Activated CD8-positive, alpha-beta memory T cell treated with anti-CD3 and anti-CD28 coated beads, Interleukin-2, amount 10 ng/mL, durations not matched to agents 7 days and 5 days (primary cell): ENCODE data around the gene TSHZ1. TPM values are rescaled to one million over a fixed set of nuclear protein-coding genes. Genes with fewer than 3 reads are reported as not detected.

Experiments used
- ATAC-seq: fragments of 150-1000 bp; cut with Tn5 transposase; one replicate; pipeline ENCODE4 v1.10.0; 2021; ENCODE audit warnings: moderate library complexity
- CTCF ChIA-PET: fragments of 350-600 bp; sonication (Branson Sonifier 250); formaldehyde crosslinking; loops from one replicate; lab custom pipeline; 2021; ENCODE audit warnings: antibody characterized with exemption; lab: Charles Lee
- DNase-seq: peaks from one replicate; pipeline ENCODE4 v3.0.0-alpha.2; 2020
- H3K27ac Mint-ChIP-seq: one replicate; pipeline ENCODE4 v1.8.0; 2021; ENCODE audit warnings: mild to moderate bottlenecking, mixed read lengths
- H3K27me3 Mint-ChIP-seq: one replicate; pipeline ENCODE4 v1.8.0; 2021; ENCODE audit warnings: mixed read lengths
- H3K36me3 Mint-ChIP-seq: one replicate; pipeline ENCODE4 v1.8.0; 2021; ENCODE audit warnings: mild to moderate bottlenecking, mixed read lengths
- H3K4me1 Mint-ChIP-seq: one replicate; pipeline ENCODE4 v1.8.0; 2021; ENCODE audit warnings: mixed read lengths
- H3K4me3 Mint-ChIP-seq: one replicate; pipeline ENCODE4 v1.8.0; 2021; ENCODE audit warnings: mild to moderate bottlenecking, moderate library complexity, mixed read lengths
- H3K9me3 Mint-ChIP-seq: one replicate; pipeline ENCODE4 v1.8.0; 2022; ENCODE audit warnings: low read depth, mixed read lengths
- total RNA-seq, 2 experiments: library from RNA; stranded (reverse); gene quantifications; one replicate each; pipeline ENCODE4 v1.2.3, GENCODE V29; 2021

Gene TSHZ1
- total RNA-seq, 2 experiments from 2014 or later = 13.8 to 20.4 TPM

GRCh38 chr18:75223687-75224347 lies 13.2 kb downstream of the TSHZ1 start:
- Mint-ChIP-seq H3K36me3 (peaks cover 2% of the 10 kb centered on the region), H3K27ac (no peak overlapping the region), H3K4me1 (peaks cover 26% of the 10 kb centered on the region), H3K4me3 (no peak overlapping the region), H3K9me3 (no peaks in the 10 kb centered on the region), H3K27me3 (no peaks in the 10 kb centered on the region)
- DNase-seq (no peak), ATAC-seq (no peak)
- CTCF ChIA-PET = no interaction called here

- Mint-ChIP-seq H3K27ac (no peak overlapping the region), H3K9me3 (no peaks in the 10 kb centered on the region), H3K4me1 (peaks cover 25% of the 10 kb centered on the region), H3K36me3 (peaks cover 5% of the 10 kb centered on the region), H3K27me3 (no peaks in the 10 kb centered on the region), H3K4me3 (no peak overlapping the region)
- ATAC-seq (no peak), DNase-seq (no peak)
- CTCF ChIA-PET = no interaction called here
Measured at GRCh38 chr18:75226286-75226955, 15.8 kb downstream of the TSHZ1 start.

GRCh38 chr18:75226956-75227316 lies 16.3 kb downstream of the TSHZ1 start:
- Mint-ChIP-seq H3K4me1 (peaks cover 23% of the 10 kb centered on the region), H3K36me3 (peaks cover 5% of the 10 kb centered on the region), H3K27ac (no peak overlapping the region), H3K4me3 (no peak overlapping the region), H3K27me3 (no peaks in the 10 kb centered on the region), H3K9me3 (no peaks in the 10 kb centered on the region)
- CTCF ChIA-PET = no interaction called here
- DNase-seq (no peak), ATAC-seq (no peak)

GRCh38 chr18:75227535-75228296 lies 17.1 kb downstream of the TSHZ1 start:
- Mint-ChIP-seq H3K36me3 (peaks cover 5% of the 10 kb centered on the region), H3K9me3 (no peaks in the 10 kb centered on the region), H3K27me3 (no peaks in the 10 kb centered on the region), H3K4me3 (no peak overlapping the region), H3K27ac (no peak overlapping the region), H3K4me1 (peaks cover 18% of the 10 kb centered on the region)
- DNase-seq = no peak
- no peak for ATAC-seq
- CTCF ChIA-PET = interaction anchor here (0.8 to 1.4 kb wide), 2 partner anchors 11 kb away, joined by 3 read pairs; no protein-coding TSS in a partner anchor

- Mint-ChIP-seq H3K4me3 (no peak overlapping the region), H3K27ac (no peak overlapping the region), H3K4me1 (peaks cover 15% of the 10 kb centered on the region), H3K9me3 (no peaks in the 10 kb centered on the region), H3K36me3 (peaks cover 5% of the 10 kb centered on the region), H3K27me3 (no peaks in the 10 kb centered on the region)
- DNase-seq (no peak), ATAC-seq (no peak)
- CTCF ChIA-PET = interaction anchor here (1.2 to 1.4 kb wide), 2 partner anchors 10 to 15 kb away, joined by 3 to 4 read pairs; no protein-coding TSS in a partner anchor
Measured at GRCh38 chr18:75228967-75229366, 18.4 kb downstream of the TSHZ1 start.

GRCh38 chr18:75229437-75229836 lies 18.8 kb downstream of the TSHZ1 start:
- no peaks in the 10 kb centered on the region for H3K27me3 Mint-ChIP-seq
- ATAC-seq (no peak), DNase-seq (no peak)
- H3K27ac Mint-ChIP-seq = no peak overlapping the region
- peaks cover 5% of the 10 kb centered on the region for H3K36me3 Mint-ChIP-seq
- H3K9me3 Mint-ChIP-seq = no peaks in the 10 kb centered on the region
- peaks cover 15% of the 10 kb centered on the region for H3K4me1 Mint-ChIP-seq
- no peak overlapping the region for H3K4me3 Mint-ChIP-seq
- CTCF ChIA-PET = interaction anchor here (1.2 kb wide), 1 partner anchor 14 kb away, joined by 4 read pairs; no protein-coding TSS in a partner anchor

- CTCF ChIA-PET = no interaction called here
- Mint-ChIP-seq H3K27me3 (no peaks in the 10 kb centered on the region), H3K9me3 (no peaks in the 10 kb centered on the region), H3K4me3 (no peak overlapping the region), H3K36me3 (peaks cover 5% of the 10 kb centered on the region), H3K4me1 (peaks cover 15% of the 10 kb centered on the region), H3K27ac (no peak overlapping the region)
- ATAC-seq (no peak), DNase-seq (no peak)
Measured at GRCh38 chr18:75230163-75231052, 19.8 kb downstream of the TSHZ1 start.

- ATAC-seq (no peak), DNase-seq (no peak)
- Mint-ChIP-seq H3K4me1 (peaks cover 15% of the 10 kb centered on the region), H3K9me3 (no peaks in the 10 kb centered on the region), H3K36me3 (peaks cover 4% of the 10 kb centered on the region), H3K27ac (no peak overlapping the region), H3K27me3 (no peaks in the 10 kb centered on the region), H3K4me3 (no peak overlapping the region)
- CTCF ChIA-PET = no interaction called here
Measured at GRCh38 chr18:75231053-75231406, 20.4 kb downstream of the TSHZ1 start.

GRCh38 chr18:75234901-75235300 lies 24.3 kb downstream of the TSHZ1 start:
- Mint-ChIP-seq H3K36me3 (peaks cover 9% of the 10 kb centered on the region), H3K9me3 (no peaks in the 10 kb centered on the region), H3K4me1 (peaks cover 3% of the 10 kb centered on the region), H3K27ac (no peak overlapping the region), H3K4me3 (no peak overlapping the region), H3K27me3 (no peaks in the 10 kb centered on the region)
- CTCF ChIA-PET = no interaction called here
- no peak for DNase-seq
- no peak for ATAC-seq

- H3K27me3 Mint-ChIP-seq = no peaks in the 10 kb centered on the region
- H3K4me3 Mint-ChIP-seq = no peak overlapping the region
- H3K4me1 Mint-ChIP-seq = peaks cover 3% of the 10 kb centered on the region
- H3K9me3 Mint-ChIP-seq = no peaks in the 10 kb centered on the region
- CTCF ChIA-PET = no interaction called here
- no peak overlapping the region for H3K27ac Mint-ChIP-seq
- peaks cover 5% of the 10 kb centered on the region for H3K36me3 Mint-ChIP-seq
- ATAC-seq (no peak), DNase-seq (no peak)
Measured at GRCh38 chr18:75235896-75236295, 25.3 kb downstream of the TSHZ1 start.

GRCh38 chr18:75238100-75238499 lies 27.5 kb downstream of the TSHZ1 start:
- CTCF ChIA-PET = interaction anchor here (1.1 kb wide), 1 partner anchor 10 kb away, joined by 3 read pairs; no protein-coding TSS in a partner anchor
- ATAC-seq = no peak
- peaks cover 3% of the 10 kb centered on the region for H3K4me1 Mint-ChIP-seq
- DNase-seq = no peak
- no peak overlapping the region for H3K4me3 Mint-ChIP-seq
- H3K36me3 Mint-ChIP-seq = peaks cover 5% of the 10 kb centered on the region
- no peak overlapping the region for H3K27ac Mint-ChIP-seq
- H3K27me3 Mint-ChIP-seq = no peaks in the 10 kb centered on the region
- H3K9me3 Mint-ChIP-seq = no peaks in the 10 kb centered on the region

GRCh38 chr18:75238786-75239185 lies 28.2 kb downstream of the TSHZ1 start:
- peaks cover 3% of the 10 kb centered on the region for H3K4me1 Mint-ChIP-seq
- ATAC-seq (no peak), DNase-seq (no peak)
- CTCF ChIA-PET = interaction anchor here (1.1 kb wide), 1 partner anchor 10 kb away, joined by 3 read pairs; no protein-coding TSS in a partner anchor
- no peaks in the 10 kb centered on the region for H3K9me3 Mint-ChIP-seq
- H3K27ac Mint-ChIP-seq = no peak overlapping the region
- no peak overlapping the region for H3K4me3 Mint-ChIP-seq
- H3K27me3 Mint-ChIP-seq = no peaks in the 10 kb centered on the region
- H3K36me3 Mint-ChIP-seq = peaks cover 5% of the 10 kb centered on the region

- Mint-ChIP-seq H3K36me3 (peaks cover 5% of the 10 kb centered on the region), H3K4me1 (peaks cover 4% of the 10 kb centered on the region), H3K27me3 (no peaks in the 10 kb centered on the region), H3K9me3 (no peaks in the 10 kb centered on the region), H3K4me3 (no peak overlapping the region), H3K27ac (no peak overlapping the region)
- ATAC-seq (no peak), DNase-seq (no peak)
- CTCF ChIA-PET = interaction anchor here (0.7 kb wide), 1 partner anchor 28 kb away, joined by 3 read pairs; no protein-coding TSS in a partner anchor
Measured at GRCh38 chr18:75240433-75240832, 29.8 kb downstream of the TSHZ1 start.
